ENCODE data around the gene ATP11B. TPM values are rescaled to one million over a fixed set of nuclear protein-coding genes. Genes with fewer than 3 reads are reported as not detected.
A peak's percentile ranks its signal among the peaks of the same experiment; 100 is the strongest.
"Not testable (repeated sequence)": the region's sequence is repeated elsewhere in the genome, so short reads cannot be mapped to it uniquely, and the experiment has no call there.

ATP11B gene
- total RNA-seq, 1 experiment from 2014 or later = 167 TPM

GRCh38 chr3:182822260-182822659 lies 29.0 kb downstream of the ATP11B start:
- H3K4me1 ChIP-seq (ENCODE audit: low read length); H3K27ac ChIP-seq (ENCODE audit: low read length); H3K4me3 ChIP-seq (ENCODE audit: low read length); H4K20me1 ChIP-seq (ENCODE audit: insufficient read depth, low read depth, low read length); H3K9ac ChIP-seq (ENCODE audit: low read length); DNase-seq; H3K27me3 ChIP-seq (ENCODE audit: low read length); H2AFZ ChIP-seq (ENCODE audit: low read length); H3K4me2 ChIP-seq (ENCODE audit: low read depth, low read length, poor library complexity, severe bottlenecking); H3K9me3 ChIP-seq (ENCODE audit: low read length); H3K9me2 ChIP-seq (replicated peaks; ENCODE audit: insufficient read depth, low read length): not testable (repeated sequence)
- peaks cover 92% of the 10 kb centered on the region for H3K79me2 ChIP-seq (ENCODE audit: low read length)
- H3K36me3 ChIP-seq (ENCODE audit: insufficient read depth, low read length) = peaks cover 30% of the 10 kb centered on the region

GRCh38 chr3:182824957-182825356 lies 31.7 kb downstream of the ATP11B start:
- H2AFZ ChIP-seq (ENCODE audit: low read length) = no peak overlapping the region
- peaks cover 28% of the 10 kb centered on the region for H3K36me3 ChIP-seq (ENCODE audit: insufficient read depth, low read length)
- no peaks in the 10 kb centered on the region for H3K9me2 ChIP-seq (replicated peaks; ENCODE audit: insufficient read depth, low read length)
- H3K27me3 ChIP-seq (ENCODE audit: low read length) = no peaks in the 10 kb centered on the region
- peaks cover 15% of the 10 kb centered on the region for H3K4me1 ChIP-seq (ENCODE audit: low read length)
- no peaks in the 10 kb centered on the region for H3K9me3 ChIP-seq (ENCODE audit: low read length)
- H3K9ac ChIP-seq (ENCODE audit: low read length) = no peak overlapping the region
- no peak overlapping the region for H3K27ac ChIP-seq (ENCODE audit: low read length)
- no peak overlapping the region for H3K4me3 ChIP-seq (ENCODE audit: low read length)
- DNase-seq = no peak
- H3K79me2 ChIP-seq (ENCODE audit: low read length) = peaks cover 88% of the 10 kb centered on the region
- no peak overlapping the region for H3K4me2 ChIP-seq (ENCODE audit: low read depth, low read length, poor library complexity, severe bottlenecking)
- no peaks in the 10 kb centered on the region for H4K20me1 ChIP-seq (ENCODE audit: insufficient read depth, low read depth, low read length)

GRCh38 chr3:182829761-182830405 lies 36.6 kb downstream of the ATP11B start:
- Histone ChIP-seq H2AFZ (ENCODE audit: low read length) (no peak overlapping the region), H3K27me3 (ENCODE audit: low read length) (no peaks in the 10 kb centered on the region), H3K9me3 (ENCODE audit: low read length) (no peaks in the 10 kb centered on the region), H3K9me2 (replicated peaks; ENCODE audit: insufficient read depth, low read length) (no peaks in the 10 kb centered on the region), H3K36me3 (ENCODE audit: insufficient read depth, low read length) (peaks cover 35% of the 10 kb centered on the region), H3K4me1 (ENCODE audit: low read length) (peaks cover 15% of the 10 kb centered on the region), H3K4me3 (ENCODE audit: low read length) (no peak overlapping the region), H3K9ac (ENCODE audit: low read length) (no peak overlapping the region), H3K27ac (ENCODE audit: low read length) (no peak overlapping the region), H3K4me2 (ENCODE audit: low read depth, low read length, poor library complexity, severe bottlenecking) (no peak overlapping the region), H4K20me1 (ENCODE audit: insufficient read depth, low read depth, low read length) (no peaks in the 10 kb centered on the region), H3K79me2 (ENCODE audit: low read length) (peaks cover 76% of the 10 kb centered on the region)
- no peak for DNase-seq

- no peaks in the 10 kb centered on the region for H3K4me1 ChIP-seq (ENCODE audit: low read length)
- H3K27ac ChIP-seq (ENCODE audit: low read length) = no peak overlapping the region
- no peaks in the 10 kb centered on the region for H4K20me1 ChIP-seq (ENCODE audit: insufficient read depth, low read depth, low read length)
- H3K4me2 ChIP-seq (ENCODE audit: low read depth, low read length, poor library complexity, severe bottlenecking) = no peak overlapping the region
- no peak overlapping the region for H3K4me3 ChIP-seq (ENCODE audit: low read length)
- peaks cover 31% of the 10 kb centered on the region for H3K79me2 ChIP-seq (ENCODE audit: low read length)
- DNase-seq = peak; percentile 68
- H3K36me3 ChIP-seq (ENCODE audit: insufficient read depth, low read length) = peaks cover 62% of the 10 kb centered on the region
- H3K9me3 ChIP-seq (ENCODE audit: low read length) = no peaks in the 10 kb centered on the region
- H3K9ac ChIP-seq (ENCODE audit: low read length) = no peak overlapping the region
- no peaks in the 10 kb centered on the region for H3K9me2 ChIP-seq (replicated peaks; ENCODE audit: insufficient read depth, low read length)
- no peaks in the 10 kb centered on the region for H3K27me3 ChIP-seq (ENCODE audit: low read length)
- no peak overlapping the region for H2AFZ ChIP-seq (ENCODE audit: low read length)
These were observed 44.7 kb downstream of the ATP11B start for GRCh38 chr3:182837855-182838454.

GRCh38 chr3:182843478-182843877 lies 50.2 kb downstream of the ATP11B start:
- no peak for DNase-seq
- Histone ChIP-seq H3K9ac (ENCODE audit: low read length) (no peak overlapping the region), H3K27ac (ENCODE audit: low read length) (no peak overlapping the region), H3K4me1 (ENCODE audit: low read length) (no peaks in the 10 kb centered on the region), H3K4me3 (ENCODE audit: low read length) (no peak overlapping the region), H2AFZ (ENCODE audit: low read length) (no peak overlapping the region), H3K79me2 (ENCODE audit: low read length) (peaks cover 6% of the 10 kb centered on the region; the same call in 1 of the 2 replicates), H3K9me3 (ENCODE audit: low read length) (no peaks in the 10 kb centered on the region), H3K4me2 (ENCODE audit: low read depth, low read length, poor library complexity, severe bottlenecking) (no peak overlapping the region), H4K20me1 (ENCODE audit: insufficient read depth, low read depth, low read length) (no peaks in the 10 kb centered on the region), H3K27me3 (ENCODE audit: low read length) (no peaks in the 10 kb centered on the region), H3K36me3 (ENCODE audit: insufficient read depth, low read length) (peaks cover 64% of the 10 kb centered on the region), H3K9me2 (replicated peaks; ENCODE audit: insufficient read depth, low read length) (no peaks in the 10 kb centered on the region; the same call in 1 of the 2 replicates)

GRCh38 chr3:182848906-182849305 lies 55.6 kb downstream of the ATP11B start:
- no peak overlapping the region for H3K4me2 ChIP-seq (ENCODE audit: low read depth, low read length, poor library complexity, severe bottlenecking)

GRCh38 chr3:182855076-182855475 lies 61.8 kb downstream of the ATP11B start:
- H3K4me3 ChIP-seq (ENCODE audit: low read length) = no peak overlapping the region
- H3K9ac ChIP-seq (ENCODE audit: low read length) = no peak overlapping the region
- H3K27me3 ChIP-seq (ENCODE audit: low read length) = no peaks in the 10 kb centered on the region
- peaks cover 32% of the 10 kb centered on the region; the same call in 1 of the 2 replicates for H3K36me3 ChIP-seq (ENCODE audit: insufficient read depth, low read length)
- no peaks in the 10 kb centered on the region for H3K9me3 ChIP-seq (ENCODE audit: low read length)
- H3K79me2 ChIP-seq (ENCODE audit: low read length) = no peaks in the 10 kb centered on the region
- DNase-seq = no peak
- no peak overlapping the region for H3K27ac ChIP-seq (ENCODE audit: low read length)
- H3K9me2 ChIP-seq (replicated peaks; ENCODE audit: insufficient read depth, low read length) = no peaks in the 10 kb centered on the region
- H4K20me1 ChIP-seq (ENCODE audit: insufficient read depth, low read depth, low read length) = no peaks in the 10 kb centered on the region
- H2AFZ ChIP-seq (ENCODE audit: low read length) = no peak overlapping the region
- no peaks in the 10 kb centered on the region for H3K4me1 ChIP-seq (ENCODE audit: low read length)
- H3K4me2 ChIP-seq (ENCODE audit: low read depth, low read length, poor library complexity, severe bottlenecking) = no peak overlapping the region

More at GRCh38 chr3:182848906-182849305, 55.6 kb downstream of the ATP11B start:
- Histone ChIP-seq H3K4me1 (ENCODE audit: low read length) (no peaks in the 10 kb centered on the region), H3K27me3 (ENCODE audit: low read length) (no peaks in the 10 kb centered on the region), H3K9me3 (ENCODE audit: low read length) (no peaks in the 10 kb centered on the region), H2AFZ (ENCODE audit: low read length) (no peak overlapping the region), H3K79me2 (ENCODE audit: low read length) (no peaks in the 10 kb centered on the region), H3K36me3 (ENCODE audit: insufficient read depth, low read length) (peaks cover 52% of the 10 kb centered on the region), H3K4me3 (ENCODE audit: low read length) (no peak overlapping the region), H3K27ac (ENCODE audit: low read length) (no peak overlapping the region), H4K20me1 (ENCODE audit: insufficient read depth, low read depth, low read length) (no peaks in the 10 kb centered on the region), H3K9me2 (replicated peaks; ENCODE audit: insufficient read depth, low read length) (no peaks in the 10 kb centered on the region; the same call in 1 of the 2 replicates), H3K9ac (ENCODE audit: low read length) (no peak overlapping the region)
- DNase-seq = no peak

- H3K4me2 ChIP-seq (ENCODE audit: low read depth, low read length, poor library complexity, severe bottlenecking) = no peak overlapping the region
- no peaks in the 10 kb centered on the region for H4K20me1 ChIP-seq (ENCODE audit: insufficient read depth, low read depth, low read length)
- DNase-seq = no peak
- H3K27ac ChIP-seq (ENCODE audit: low read length) = no peak overlapping the region
- no peak overlapping the region for H3K4me3 ChIP-seq (ENCODE audit: low read length)
- no peak overlapping the region for H3K9ac ChIP-seq (ENCODE audit: low read length)
- H3K9me2 ChIP-seq (replicated peaks; ENCODE audit: insufficient read depth, low read length) = no peaks in the 10 kb centered on the region
- H3K36me3 ChIP-seq (ENCODE audit: insufficient read depth, low read length) = peaks cover 32% of the 10 kb centered on the region; the same call in 1 of the 2 replicates
- H3K9me3 ChIP-seq (ENCODE audit: low read length) = no peaks in the 10 kb centered on the region
- no peak overlapping the region for H2AFZ ChIP-seq (ENCODE audit: low read length)
- no peaks in the 10 kb centered on the region for H3K79me2 ChIP-seq (ENCODE audit: low read length)
- no peaks in the 10 kb centered on the region for H3K4me1 ChIP-seq (ENCODE audit: low read length)
- no peaks in the 10 kb centered on the region for H3K27me3 ChIP-seq (ENCODE audit: low read length)
These were observed 68.0 kb downstream of the ATP11B start for GRCh38 chr3:182861348-182861747.
